A549 treated with AZD9567 at 1 μM for 4 hours (cell line): ENCODE data around the gene APOC1. TPM values are rescaled to one million over a fixed set of nuclear protein-coding genes. Genes with fewer than 3 reads are reported as not detected.

Experiments
- total RNA-seq: library from RNA; stranded (reverse); fragments of 200-300 nt; extraction: Qiagen RNA extraction; gene quantifications from 5 replicates; pipeline ENCODE4 v1.2.3, GENCODE V29; 2022; ENCODE audit not compliant: insufficient read depth

APOC1 gene
- 74.0 to 128 TPM (median 117 TPM) in 5 replicates for total RNA-seq

GRCh38 chr19:44914433-44915206 is at the start of gene APOC1:
TSS of gene APOC1 (plus strand) at chr19:44914608. CDS start at chr19:44914892, 284 bp downstream.

GRCh38 chr19:44891016-44891882 is 23.2 kb upstream of the APOC1 start, which contains the start of gene TOMM40:
TSS of gene TOMM40 (plus strand) at chr19:44891254. CDS start at chr19:44891416, 162 bp downstream.

GRCh38 chr19:44905437-44906160 is 8.8 kb upstream of the APOC1 start, which contains the start of gene APOE:
TSS of gene APOE (plus strand) at chr19:44905796. CDS start at chr19:44906625, 829 bp downstream.

GRCh38 chr19:44942067-44942571 is 27.7 kb downstream of the APOC1 start, which contains the start of gene APOC4:
TSS of gene APOC4 (plus strand) at chr19:44942237. CDS start at chr19:44942278, 41 bp downstream.

GRCh38 chr19:44954649-44955504 is 40.5 kb downstream of the APOC1 start, which contains the start of gene CLPTM1:
TSS of gene CLPTM1 (plus strand) at chr19:44955380. CDS start at chr19:44955396, 16 bp downstream.

Other genes starting within 250 kb of the APOC1 start
- 8.1 to 12.4 TPM (median 9.7 TPM) in 5 replicates for gene CEACAM19, start 243.1 kb upstream of the APOC1 start, total RNA-seq
- gene CEACAM16, start 215.5 kb upstream of the APOC1 start, total RNA-seq, result 0.12 to 0.16 TPM (median 0.14 TPM) in 4 of 5 replicates, not detected in the other
- 25.3 to 59.4 TPM (median 53.0 TPM) in 5 replicates for gene BCL3, start 165.9 kb upstream of the APOC1 start, total RNA-seq
- not detected in 5 replicates for gene CBLC, start 136.7 kb upstream of the APOC1 start, total RNA-seq
- 53.6 to 84.4 TPM (median 82.5 TPM) in 5 replicates for gene BCAM, start 105.5 kb upstream of the APOC1 start, total RNA-seq
- 57.3 to 79.5 TPM (median 73.5 TPM) in 5 replicates for gene NECTIN2, start 68.3 kb upstream of the APOC1 start, total RNA-seq
- gene TOMM40, start 23.4 kb upstream of the APOC1 start, total RNA-seq, result 222 to 250 TPM (median 240 TPM) in 5 replicates
- 12.6 to 20.0 TPM (median 15.3 TPM) in 5 replicates for gene APOE, start 8.8 kb upstream of the APOC1 start, total RNA-seq
- not detected in 5 replicates for gene APOC4, start 27.6 kb downstream of the APOC1 start, total RNA-seq
- gene APOC2, start 31.4 kb downstream of the APOC1 start, total RNA-seq, result not detected in 5 replicates
- gene CLPTM1, start 40.8 kb downstream of the APOC1 start, total RNA-seq, result 149 to 198 TPM (median 172 TPM) in 5 replicates
- 18.2 to 47.3 TPM (median 36.6 TPM) in 5 replicates for gene RELB, start 86.9 kb downstream of the APOC1 start, total RNA-seq
- gene CLASRP, start 124.4 kb downstream of the APOC1 start, total RNA-seq, result 32.1 to 79.8 TPM (median 76.7 TPM) in 5 replicates
- gene ZNF296, start 161.9 kb downstream of the APOC1 start, total RNA-seq, result 14.1 to 18.2 TPM (median 16.0 TPM) in 5 replicates
- 88.7 to 119 TPM (median 100 TPM) in 5 replicates for gene GEMIN7, start 164.7 kb downstream of the APOC1 start, total RNA-seq
- 16.0 to 39.6 TPM (median 38.4 TPM) in 5 replicates for gene PPP1R37, start 178.6 kb downstream of the APOC1 start, total RNA-seq
- gene NKPD1, start 246.4 kb downstream of the APOC1 start, total RNA-seq, result 0.28 to 0.40 TPM (median 0.35 TPM) in 4 of 5 replicates, not detected in the other